MV-4-11 (cell line): ENCODE measurements around the gene HOXC6.
"Not testable (repeated sequence)": the region's sequence is repeated elsewhere in the genome, so short reads cannot be mapped to it uniquely, and the experiment has no call there.

ENCODE experiments used
- DNase-seq: peaks from one replicate; lab custom pipeline; 2025; lab: John Stamatoyannopoulos, UW

Gene HOXC6

GRCh38 chr12:54041097-54041690, 13.0 kb downstream of the HOXC6 start:
- no peak for DNase-seq

GRCh38 chr12:54042033-54042432, 13.8 kb downstream of the HOXC6 start:
- not testable (repeated sequence) for DNase-seq

GRCh38 chr12:54042970-54043853, 15.0 kb downstream of the HOXC6 start:
- DNase-seq: no peak

- no peak for DNase-seq
Measured at GRCh38 chr12:54044425-54045103, 16.3 kb downstream of the HOXC6 start.

- DNase-seq: no peak
Measured at GRCh38 chr12:54045401-54045800, 17.2 kb downstream of the HOXC6 start.

- DNase-seq: no peak
Measured at GRCh38 chr12:54045868-54046521, 17.8 kb downstream of the HOXC6 start.

GRCh38 chr12:54046809-54047159, 18.5 kb downstream of the HOXC6 start:
- no peak for DNase-seq

GRCh38 chr12:54047160-54047963, 19.1 kb downstream of the HOXC6 start:
- DNase-seq: no peak

GRCh38 chr12:54047964-54048303, 19.7 kb downstream of the HOXC6 start:
- DNase-seq: no peak

GRCh38 chr12:54048406-54049093, 20.3 kb downstream of the HOXC6 start:
- DNase-seq: no peak

- no peak for DNase-seq
Measured at GRCh38 chr12:54049108-54049507, 20.9 kb downstream of the HOXC6 start.

GRCh38 chr12:54050482-54050810, 22.2 kb downstream of the HOXC6 start:
- no peak for DNase-seq

- no peak for DNase-seq
Measured at GRCh38 chr12:54051026-54051842, 23.0 kb downstream of the HOXC6 start.

- no peak for DNase-seq
Measured at GRCh38 chr12:54051874-54052437, 23.7 kb downstream of the HOXC6 start.

GRCh38 chr12:54052438-54053002, 24.3 kb downstream of the HOXC6 start:
- DNase-seq: no peak

- DNase-seq: no peak
Measured at GRCh38 chr12:54053003-54053750, 24.9 kb downstream of the HOXC6 start.

- DNase-seq: no peak
Measured at GRCh38 chr12:54053751-54054741, 25.8 kb downstream of the HOXC6 start, which contains the start of gene HOXC4. HOXC4 (plus strand) TSS chr12:54053835; CDS start chr12:54053923, 88 bp downstream.

- DNase-seq: no peak
Measured at GRCh38 chr12:54054742-54055194, 26.5 kb downstream of the HOXC6 start.
